DOHH2 (cell line): ENCODE measurements around the gene TTLL7.

ENCODE experiments used
- EZH2phosphoT487 ChIP-seq: fragments of 200-600 bp; sonication (generic); IDR thresholded peaks from 2 replicates; pipeline ENCODE4 v1.6.1; 2017; ENCODE audit warnings: borderline replicate concordance, mild to moderate bottlenecking, antibody characterized with exemption, low read length, moderate library complexity, mixed read lengths
- TF ChIP-seq, protein P1 (sequence below): fragments of 200-600 bp; sonication (generic); IDR thresholded peaks from one replicate; pipeline ENCODE4 v1.5.1; 2014; ENCODE audit warnings: antibody characterized with exemption, mild to moderate bottlenecking, low read depth, low read length; ENCODE audit not compliant: poor library complexity, severe bottlenecking

DNA sequence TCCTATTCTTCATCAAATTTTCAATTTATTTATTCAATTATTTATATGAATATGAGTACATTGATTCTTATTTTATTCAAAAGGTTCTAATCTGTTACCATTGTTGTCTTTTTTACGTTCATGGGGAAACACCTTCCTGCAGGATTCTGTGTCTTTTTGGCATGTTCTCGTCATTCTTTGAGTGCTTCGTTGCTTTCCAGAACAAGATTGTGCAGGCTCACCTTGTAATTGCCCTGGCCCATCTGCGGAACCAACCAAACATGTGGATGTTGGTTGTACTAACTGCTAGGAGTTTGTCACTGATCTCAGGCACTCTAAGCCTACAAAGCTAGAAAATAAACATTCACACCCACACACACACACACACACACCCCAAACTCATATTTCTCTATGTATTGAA is 182.1 kb downstream of the TTLL7 start:
- TF ChIP-seq, protein P1, sequence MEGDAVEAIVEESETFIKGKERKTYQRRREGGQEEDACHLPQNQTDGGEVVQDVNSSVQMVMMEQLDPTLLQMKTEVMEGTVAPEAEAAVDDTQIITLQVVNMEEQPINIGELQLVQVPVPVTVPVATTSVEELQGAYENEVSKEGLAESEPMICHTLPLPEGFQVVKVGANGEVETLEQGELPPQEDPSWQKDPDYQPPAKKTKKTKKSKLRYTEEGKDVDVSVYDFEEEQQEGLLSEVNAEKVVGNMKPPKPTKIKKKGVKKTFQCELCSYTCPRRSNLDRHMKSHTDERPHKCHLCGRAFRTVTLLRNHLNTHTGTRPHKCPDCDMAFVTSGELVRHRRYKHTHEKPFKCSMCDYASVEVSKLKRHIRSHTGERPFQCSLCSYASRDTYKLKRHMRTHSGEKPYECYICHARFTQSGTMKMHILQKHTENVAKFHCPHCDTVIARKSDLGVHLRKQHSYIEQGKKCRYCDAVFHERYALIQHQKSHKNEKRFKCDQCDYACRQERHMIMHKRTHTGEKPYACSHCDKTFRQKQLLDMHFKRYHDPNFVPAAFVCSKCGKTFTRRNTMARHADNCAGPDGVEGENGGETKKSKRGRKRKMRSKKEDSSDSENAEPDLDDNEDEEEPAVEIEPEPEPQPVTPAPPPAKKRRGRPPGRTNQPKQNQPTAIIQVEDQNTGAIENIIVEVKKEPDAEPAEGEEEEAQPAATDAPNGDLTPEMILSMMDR = no peak
- no peak for TF ChIP-seq EZH2phosphoT487
